Neural progenitor cell (in vitro differentiated cells): ENCODE measurements around the gene NOS3.

ENCODE experiments used
- EZH2 ChIP-seq: fragments of 200-600 bp; sonication (generic); IDR thresholded peaks from 2 replicates; pipeline ENCODE4 v1.6.1; 2017; ENCODE audit warnings: antibody characterized with exemption, mild to moderate bottlenecking, moderate library complexity
- EZH2phosphoT487 ChIP-seq: fragments of 200-600 bp; sonication (generic); IDR thresholded peaks from 2 replicates; pipeline ENCODE4 v1.6.1; 2017; ENCODE audit warnings: antibody characterized with exemption
- TF ChIP-seq, protein P1 (sequence below): fragments of 200-600 bp; sonication (generic); IDR thresholded peaks from 2 replicates; pipeline ENCODE4 v1.5.1; 2017; ENCODE audit warnings: antibody characterized with exemption, mild to moderate bottlenecking

DNA sequence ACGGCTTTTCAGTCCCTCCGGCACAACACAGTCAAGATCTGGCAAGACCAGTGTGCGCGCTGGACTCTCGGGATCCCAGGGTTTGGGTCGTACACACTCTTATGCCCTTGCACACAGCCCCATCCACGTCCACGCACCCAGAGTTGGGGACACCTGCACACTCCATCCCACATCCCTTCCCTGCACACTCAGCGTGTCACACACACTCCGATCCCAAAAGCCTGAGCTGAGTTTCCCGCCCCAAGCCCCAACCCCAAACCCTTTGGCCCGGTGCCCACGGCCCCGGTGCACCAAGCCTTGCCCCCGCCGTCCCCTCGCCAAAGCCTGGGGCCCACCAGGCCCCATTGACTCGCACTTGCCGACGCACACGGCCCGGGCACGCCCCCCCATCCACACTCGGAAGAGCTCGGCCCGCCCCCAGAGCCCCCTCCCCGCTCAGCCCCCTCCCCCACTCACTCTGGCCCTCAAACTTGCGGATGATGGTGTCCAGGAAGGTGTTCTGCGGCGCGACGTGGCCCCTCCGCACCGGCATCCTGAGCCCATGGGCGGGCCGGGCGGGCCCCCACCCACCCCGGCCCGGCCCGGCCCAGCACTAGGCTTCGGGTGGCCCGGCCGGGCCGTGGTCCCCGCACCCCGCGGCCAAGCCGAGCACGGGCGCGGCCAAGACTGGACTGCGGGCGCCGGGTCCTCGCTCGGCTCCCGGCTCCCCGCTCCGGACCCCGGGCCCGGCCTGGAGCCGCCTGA is 13.3 kb upstream of the NOS3 start:
- TF ChIP-seq, protein P1, sequence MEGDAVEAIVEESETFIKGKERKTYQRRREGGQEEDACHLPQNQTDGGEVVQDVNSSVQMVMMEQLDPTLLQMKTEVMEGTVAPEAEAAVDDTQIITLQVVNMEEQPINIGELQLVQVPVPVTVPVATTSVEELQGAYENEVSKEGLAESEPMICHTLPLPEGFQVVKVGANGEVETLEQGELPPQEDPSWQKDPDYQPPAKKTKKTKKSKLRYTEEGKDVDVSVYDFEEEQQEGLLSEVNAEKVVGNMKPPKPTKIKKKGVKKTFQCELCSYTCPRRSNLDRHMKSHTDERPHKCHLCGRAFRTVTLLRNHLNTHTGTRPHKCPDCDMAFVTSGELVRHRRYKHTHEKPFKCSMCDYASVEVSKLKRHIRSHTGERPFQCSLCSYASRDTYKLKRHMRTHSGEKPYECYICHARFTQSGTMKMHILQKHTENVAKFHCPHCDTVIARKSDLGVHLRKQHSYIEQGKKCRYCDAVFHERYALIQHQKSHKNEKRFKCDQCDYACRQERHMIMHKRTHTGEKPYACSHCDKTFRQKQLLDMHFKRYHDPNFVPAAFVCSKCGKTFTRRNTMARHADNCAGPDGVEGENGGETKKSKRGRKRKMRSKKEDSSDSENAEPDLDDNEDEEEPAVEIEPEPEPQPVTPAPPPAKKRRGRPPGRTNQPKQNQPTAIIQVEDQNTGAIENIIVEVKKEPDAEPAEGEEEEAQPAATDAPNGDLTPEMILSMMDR, result no peak
- TF ChIP-seq EZH2, result no peak
- no peak for TF ChIP-seq EZH2phosphoT487
